NCI-H128 (cell line): ENCODE results near the gene SPTB.

Experiments used
- DNase-seq: peaks from one replicate; lab custom pipeline; 2025; ENCODE audit not compliant: unreplicated experiment; lab: John Stamatoyannopoulos, UW

The SPTB gene

GRCh38 chr14:64732536-64733120 is 147.1 kb downstream of the SPTB start:
- DNase-seq = no peak

- no peak for DNase-seq
These were observed 147.6 kb downstream of the SPTB start for GRCh38 chr14:64732066-64732465.

- no peak for DNase-seq
These were observed 148.5 kb downstream of the SPTB start for GRCh38 chr14:64731141-64731581.

GRCh38 chr14:64730681-64731080 is 149.0 kb downstream of the SPTB start:
- no peak for DNase-seq

GRCh38 chr14:64730061-64730440 is 149.7 kb downstream of the SPTB start:
- DNase-seq = no peak

GRCh38 chr14:64729386-64730060 is 150.2 kb downstream of the SPTB start:
- no peak for DNase-seq

- DNase-seq = no peak
These were observed 150.9 kb downstream of the SPTB start for GRCh38 chr14:64728856-64729255.

- no peak for DNase-seq
These were observed 151.6 kb downstream of the SPTB start for GRCh38 chr14:64728106-64728505.

GRCh38 chr14:64727551-64728071 is 152.1 kb downstream of the SPTB start:
- DNase-seq = no peak

- DNase-seq = no peak
These were observed 153.2 kb downstream of the SPTB start for GRCh38 chr14:64726585-64726890.

- no peak for DNase-seq
These were observed 153.7 kb downstream of the SPTB start for GRCh38 chr14:64725879-64726584.

GRCh38 chr14:64725261-64725815 is 154.4 kb downstream of the SPTB start:
- DNase-seq = no peak

- no peak for DNase-seq
These were observed 155.2 kb downstream of the SPTB start for GRCh38 chr14:64724578-64724930.

- no peak for DNase-seq
These were observed 155.8 kb downstream of the SPTB start for GRCh38 chr14:64723691-64724577.

- no peak for DNase-seq
These were observed 156.8 kb downstream of the SPTB start for GRCh38 chr14:64722842-64723447.

GRCh38 chr14:64721899-64722298 is 157.8 kb downstream of the SPTB start:
- DNase-seq = no peak

GRCh38 chr14:64721391-64721791 is 158.3 kb downstream of the SPTB start:
- DNase-seq = no peak

- DNase-seq = no peak
These were observed 159.6 kb downstream of the SPTB start for GRCh38 chr14:64720131-64720576.

- DNase-seq = no peak
These were observed 160.1 kb downstream of the SPTB start for GRCh38 chr14:64719601-64720000.

- DNase-seq = no peak
These were observed 160.9 kb downstream of the SPTB start for GRCh38 chr14:64718762-64719161.

- DNase-seq = no peak
These were observed 161.8 kb downstream of the SPTB start for GRCh38 chr14:64717870-64718269.
